SK-N-SH treated with all-trans-retinoic acid at 6 μM for 48 hours (cell line): ENCODE results near the gene PARD3B.
A peak's percentile ranks its signal among the peaks of the same experiment; 100 is the strongest.

ENCODE experiments used
- ATAC-seq: fragments of 200-7000 bp; cut with Tn5 transposase; 3 replicates; pipeline ENCODE4 v1.9.1; 2020; ENCODE audit warnings: mild to moderate bottlenecking, moderate library complexity
- ARNTL ChIP-seq: fragments of 450-650 bp; formaldehyde crosslinking; IDR thresholded peaks from 2 replicates; pipeline ENCODE4 v1.5.0; 2020; ENCODE audit warnings: low read depth, mild to moderate bottlenecking, moderate library complexity, borderline replicate concordance
- BACH2 ChIP-seq: fragments of 250-450 bp; sonication (Bioruptor Pico); IDR thresholded peaks from 2 replicates; pipeline ENCODE4 v1.9.0; 2021; ENCODE audit warnings: mild to moderate bottlenecking, borderline replicate concordance
- CREB5 ChIP-seq: fragments of 250-450 bp; sonication (Bioruptor Pico); IDR thresholded peaks from 2 replicates; pipeline ENCODE4 v1.5.1; 2020; ENCODE audit warnings: low read depth, mild to moderate bottlenecking, moderate library complexity
- CSDC2 ChIP-seq: fragments of 250-450 bp; sonication (Bioruptor Pico); IDR thresholded peaks from 2 replicates; pipeline ENCODE4 v1.5.0; 2020; ENCODE audit warnings: mild to moderate bottlenecking, moderate library complexity
- CSRNP3 ChIP-seq: fragments of 250-450 bp; sonication (Bioruptor Pico); IDR thresholded peaks from 2 replicates; pipeline ENCODE4 v1.5.1; 2021; ENCODE audit warnings: mild to moderate bottlenecking, moderate library complexity
- GLIS3 ChIP-seq: fragments of 250-450 bp; sonication (Bioruptor Pico); IDR thresholded peaks from 2 replicates; pipeline ENCODE4 v1.5.0; 2020; ENCODE audit warnings: mild to moderate bottlenecking, moderate library complexity
- OSR1 ChIP-seq: fragments of 250-450 bp; sonication (Bioruptor Pico); IDR thresholded peaks from 2 replicates; pipeline ENCODE4 v1.8.0; 2022; ENCODE audit warnings: moderate library complexity, mild to moderate bottlenecking, inconsistent platforms
- PATZ1 ChIP-seq: fragments of 250-450 bp; sonication (Bioruptor Pico); IDR thresholded peaks from 2 replicates; pipeline ENCODE4 v1.8.0; 2020; ENCODE audit warnings: mild to moderate bottlenecking, moderate library complexity, borderline replicate concordance
- POU6F1 ChIP-seq: fragments of 250-450 bp; sonication (Bioruptor Pico); IDR thresholded peaks from 2 replicates; pipeline ENCODE4 v1.8.0; 2021; ENCODE audit warnings: low read depth, mild to moderate bottlenecking, moderate library complexity, borderline replicate concordance
- PPARA ChIP-seq: fragments of 250-450 bp; sonication (Bioruptor Pico); IDR thresholded peaks from 2 replicates; pipeline ENCODE4 v1.5.0; 2020; ENCODE audit warnings: mild to moderate bottlenecking, borderline replicate concordance
- SNAI2 ChIP-seq: fragments of 250-450 bp; sonication (Bioruptor Pico); IDR thresholded peaks from 2 replicates; pipeline ENCODE4 v1.5.0; 2020; ENCODE audit warnings: mild to moderate bottlenecking, moderate library complexity
- TOX ChIP-seq: fragments of 250-450 bp; sonication (Bioruptor Pico); IDR thresholded peaks from 2 replicates; pipeline ENCODE4 v1.8.0; 2021; ENCODE audit warnings: mild to moderate bottlenecking, moderate library complexity, borderline replicate concordance
- TSHZ2 ChIP-seq: fragments of 250-450 bp; sonication (Bioruptor Pico); IDR thresholded peaks from 2 replicates; pipeline ENCODE4 v1.5.0; 2020; ENCODE audit warnings: mild to moderate bottlenecking, moderate library complexity
- ZFP3 ChIP-seq: fragments of 250-450 bp; sonication (Bioruptor Pico); IDR thresholded peaks from 2 replicates; pipeline ENCODE4 v1.5.0; 2020; ENCODE audit warnings: mild to moderate bottlenecking, moderate library complexity
- ZFP30 ChIP-seq: fragments of 450-650 bp; formaldehyde crosslinking; IDR thresholded peaks from 2 replicates; pipeline ENCODE4 v1.5.0; 2022; ENCODE audit warnings: mild to moderate bottlenecking, moderate library complexity
- ZNF565 ChIP-seq: fragments of 450-650 bp; formaldehyde crosslinking; conservative IDR thresholded peaks from 2 replicates; pipeline ENCODE4 v1.5.0; 2020; ENCODE audit warnings: low read depth, mild to moderate bottlenecking, moderate library complexity
- ZNF70 ChIP-seq: fragments of 450-650 bp; formaldehyde crosslinking; IDR thresholded peaks from 2 replicates; pipeline ENCODE4 v1.5.0; 2020; ENCODE audit warnings: mild to moderate bottlenecking, moderate library complexity
- ZNF8 ChIP-seq: fragments of 450-650 bp; formaldehyde crosslinking; IDR thresholded peaks from 2 replicates; pipeline ENCODE4 v1.5.0; 2020; ENCODE audit warnings: mild to moderate bottlenecking, moderate library complexity

The PARD3B gene

GRCh38 chr2:204665207-204665606, 119.9 kb downstream of the PARD3B start:
- TF ChIP-seq GLIS3: no peak
- no peak for TF ChIP-seq PATZ1 (CRISPR knock-in tag)
- no peak for TF ChIP-seq ZNF70 (CRISPR knock-in tag)
- no peak for TF ChIP-seq SNAI2
- TF ChIP-seq TSHZ2 (CRISPR knock-in tag): no peak
- no peak for TF ChIP-seq CREB5
- TF ChIP-seq ARNTL (CRISPR knock-in tag): no peak
- TF ChIP-seq ZFP30: no peak
- no peak for TF ChIP-seq OSR1 (CRISPR knock-in tag)
- TF ChIP-seq BACH2 (CRISPR knock-in tag): no peak
- TF ChIP-seq POU6F1 (CRISPR knock-in tag): no peak
- no peak for TF ChIP-seq CSRNP3 (CRISPR knock-in tag)
- peak; percentile 79 for ATAC-seq

- no peak for ATAC-seq
- TF ChIP-seq CSDC2 (CRISPR knock-in tag) (no peak), ARNTL (CRISPR knock-in tag) (no peak), ZFP3 (no peak), CREB5 (no peak), TOX (CRISPR knock-in tag) (no peak), POU6F1 (CRISPR knock-in tag) (no peak), ZNF8 (no peak)
Measured at GRCh38 chr2:204665771-204666170, 120.5 kb downstream of the PARD3B start.

- ATAC-seq: no peak
- no peak for TF ChIP-seq PPARA (CRISPR knock-in tag)
- no peak for TF ChIP-seq ZFP3
- TF ChIP-seq SNAI2: no peak
- no peak for TF ChIP-seq POU6F1 (CRISPR knock-in tag)
- TF ChIP-seq ZNF565 (CRISPR knock-in tag): no peak
Measured at GRCh38 chr2:204667990-204668389, 122.7 kb downstream of the PARD3B start.
